GM18505 (cell line): Measurements from ENCODE around the gene SLFN13.
"Not testable (repeated sequence)": the region's sequence is repeated elsewhere in the genome, so short reads cannot be mapped to it uniquely, and the experiment has no call there.

ENCODE experiments used
- ATAC-seq: cut with Tn5 transposase; IDR thresholded peaks from one replicate; pipeline ENCODE4 v1.9.1; 2021; ENCODE audit not compliant: unreplicated experiment
- POLR2A ChIP-seq: IDR thresholded peaks from 4 replicates; pipeline ENCODE4 v1.6.1; 2011; ENCODE audit warnings: borderline replicate concordance; ENCODE audit not compliant: insufficient read depth, insufficient read length; ENCODE audit errors: extremely low read depth

SLFN13 gene

GRCh38 chr17:35404360-35404759, 44.2 kb downstream of the SLFN13 start:
- ATAC-seq: no peak
- no peak for TF ChIP-seq POLR2A

- ATAC-seq: not testable (repeated sequence)
Measured at GRCh38 chr17:35393783-35394182, 54.8 kb downstream of the SLFN13 start.

GRCh38 chr17:35390663-35391062, 57.9 kb downstream of the SLFN13 start:
- no peak for TF ChIP-seq POLR2A
- no peak for ATAC-seq

DNA sequence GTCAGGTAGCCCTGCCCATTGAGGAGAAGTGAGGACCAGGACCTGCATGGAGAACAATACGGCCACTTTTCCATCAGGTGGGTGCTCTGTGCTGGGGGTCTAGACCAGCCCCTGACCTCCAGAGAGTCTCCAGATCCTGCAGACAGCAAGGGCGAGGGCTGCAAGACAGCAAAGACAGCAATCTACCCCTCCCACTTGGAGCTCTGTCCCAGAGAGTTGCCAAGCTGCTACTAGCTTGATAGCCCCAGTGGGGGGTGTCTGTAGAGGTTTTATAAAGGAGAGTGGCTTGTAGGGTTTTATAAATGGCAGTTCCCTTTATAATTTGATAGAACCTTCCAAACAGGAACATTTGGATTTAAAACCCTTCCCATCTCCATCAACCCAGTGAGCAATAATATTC, 58.4 kb downstream of the SLFN13 start:
- no peak for ATAC-seq
- TF ChIP-seq POLR2A: no peak

DNA sequence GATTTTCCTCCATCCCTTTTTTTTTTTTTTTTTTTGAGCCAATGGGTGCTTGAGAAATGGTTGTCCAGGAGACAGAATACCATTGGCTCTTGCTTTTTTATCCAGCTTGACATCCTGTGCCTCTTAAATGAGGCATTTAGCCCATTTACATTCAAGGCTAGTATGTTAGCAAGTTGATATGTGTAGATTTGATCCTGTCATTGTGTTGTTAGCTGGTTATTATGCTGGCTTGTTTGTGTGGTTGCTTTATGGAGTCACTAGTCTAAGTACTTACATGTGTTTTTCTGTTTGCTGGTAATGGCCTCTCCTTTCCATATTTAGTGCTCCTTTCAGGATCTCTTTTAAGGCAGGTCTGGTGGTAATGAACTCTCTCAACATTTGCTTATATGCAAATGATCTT, 61.1 kb downstream of the SLFN13 start:
- no peak for TF ChIP-seq POLR2A
- ATAC-seq: no peak
